ENCODE measurements around the gene XPNPEP2.

DNA sequence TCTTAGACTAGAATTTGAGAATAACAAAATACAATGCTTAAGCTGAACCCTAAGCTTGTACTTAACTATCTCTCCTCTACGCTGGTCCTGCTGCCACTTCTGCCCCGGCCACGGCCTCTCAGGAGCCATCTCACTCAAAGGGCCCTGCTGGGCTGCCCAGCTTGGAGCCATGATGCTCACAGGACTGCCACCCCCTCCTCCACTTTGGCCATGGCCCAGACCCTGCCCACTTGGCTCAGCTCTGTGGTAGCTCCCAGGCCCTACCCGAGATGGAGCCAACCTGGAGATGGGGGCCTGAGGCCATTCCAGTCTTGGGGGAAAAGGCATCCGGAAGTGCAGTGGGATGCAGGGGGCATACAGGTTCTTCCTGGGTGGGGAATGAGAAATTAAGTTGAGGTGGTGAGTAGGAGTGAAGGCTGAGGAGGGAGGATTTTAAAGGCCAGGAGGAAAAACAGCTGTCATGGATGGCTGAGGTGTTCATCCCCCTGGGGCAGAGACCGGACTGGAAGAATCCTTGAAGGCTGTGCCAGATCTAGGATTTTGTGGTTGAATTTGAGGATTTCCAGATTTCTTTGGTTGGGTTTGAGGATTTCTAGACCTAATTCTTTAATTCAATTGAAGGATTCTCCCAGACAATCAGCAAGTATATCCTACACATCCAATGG, 41.8 kb downstream of the XPNPEP2 start:
- TF ChIP-seq, protein P1, sequence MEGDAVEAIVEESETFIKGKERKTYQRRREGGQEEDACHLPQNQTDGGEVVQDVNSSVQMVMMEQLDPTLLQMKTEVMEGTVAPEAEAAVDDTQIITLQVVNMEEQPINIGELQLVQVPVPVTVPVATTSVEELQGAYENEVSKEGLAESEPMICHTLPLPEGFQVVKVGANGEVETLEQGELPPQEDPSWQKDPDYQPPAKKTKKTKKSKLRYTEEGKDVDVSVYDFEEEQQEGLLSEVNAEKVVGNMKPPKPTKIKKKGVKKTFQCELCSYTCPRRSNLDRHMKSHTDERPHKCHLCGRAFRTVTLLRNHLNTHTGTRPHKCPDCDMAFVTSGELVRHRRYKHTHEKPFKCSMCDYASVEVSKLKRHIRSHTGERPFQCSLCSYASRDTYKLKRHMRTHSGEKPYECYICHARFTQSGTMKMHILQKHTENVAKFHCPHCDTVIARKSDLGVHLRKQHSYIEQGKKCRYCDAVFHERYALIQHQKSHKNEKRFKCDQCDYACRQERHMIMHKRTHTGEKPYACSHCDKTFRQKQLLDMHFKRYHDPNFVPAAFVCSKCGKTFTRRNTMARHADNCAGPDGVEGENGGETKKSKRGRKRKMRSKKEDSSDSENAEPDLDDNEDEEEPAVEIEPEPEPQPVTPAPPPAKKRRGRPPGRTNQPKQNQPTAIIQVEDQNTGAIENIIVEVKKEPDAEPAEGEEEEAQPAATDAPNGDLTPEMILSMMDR (IDR thresholded peaks at IDR 0.05), result no peak
- no peak for TF ChIP-seq POLR2A (IDR thresholded peaks at IDR 0.05)

Measured in heart left ventricle (tissue), 13 donors.